ENCODE measurements around the gene TOM1.

TOM1 gene

DNA sequence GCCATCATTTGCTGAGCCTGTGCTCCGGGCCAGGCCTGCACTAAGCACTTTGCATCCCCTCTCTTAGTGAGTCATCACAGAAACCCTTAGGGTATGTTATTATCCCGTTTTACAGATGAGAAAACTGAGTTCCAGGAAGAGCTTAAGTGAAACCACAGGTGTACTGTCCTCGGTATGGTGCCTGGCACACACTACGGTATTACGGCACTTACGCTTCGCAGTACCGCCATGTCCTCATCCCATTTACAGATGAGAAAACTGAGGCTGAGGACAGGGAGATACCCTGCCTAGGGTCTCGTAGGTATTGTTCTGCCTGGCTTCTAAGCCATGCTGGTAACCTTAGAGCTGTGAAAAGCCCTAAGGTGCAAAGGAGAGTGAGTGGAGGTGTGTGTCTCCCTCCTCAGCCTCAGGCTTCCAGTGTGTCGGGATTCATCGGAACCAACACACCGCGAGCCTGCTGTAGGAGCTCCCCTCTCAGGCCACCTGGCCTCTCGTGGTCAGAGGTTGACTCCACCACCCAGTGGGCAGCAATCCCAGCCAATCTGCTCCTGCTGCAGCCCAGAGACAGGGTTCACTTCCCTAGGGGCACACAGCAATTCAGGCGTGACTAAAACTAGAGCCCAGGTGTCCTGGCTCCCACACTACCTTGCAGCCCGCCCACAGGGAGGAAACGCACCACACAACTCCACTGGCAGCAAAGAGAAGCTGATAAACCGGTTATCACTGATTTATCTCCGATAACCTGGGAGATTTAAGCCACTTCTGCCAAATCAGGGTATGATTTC lies 41.6 kb downstream of the TOM1 start:
- DNase-seq: no peak
- Histone ChIP-seq H3K36me3 (replicated peaks) (peaks cover 30% of the 10 kb centered on the region), H3K4me3 (ENCODE audit: low read depth, low read length) (no peak overlapping the region), H3K27me3 (replicated peaks) (no peaks in the 10 kb centered on the region), H3K27ac (no peak overlapping the region)
- TF ChIP-seq, protein P1, sequence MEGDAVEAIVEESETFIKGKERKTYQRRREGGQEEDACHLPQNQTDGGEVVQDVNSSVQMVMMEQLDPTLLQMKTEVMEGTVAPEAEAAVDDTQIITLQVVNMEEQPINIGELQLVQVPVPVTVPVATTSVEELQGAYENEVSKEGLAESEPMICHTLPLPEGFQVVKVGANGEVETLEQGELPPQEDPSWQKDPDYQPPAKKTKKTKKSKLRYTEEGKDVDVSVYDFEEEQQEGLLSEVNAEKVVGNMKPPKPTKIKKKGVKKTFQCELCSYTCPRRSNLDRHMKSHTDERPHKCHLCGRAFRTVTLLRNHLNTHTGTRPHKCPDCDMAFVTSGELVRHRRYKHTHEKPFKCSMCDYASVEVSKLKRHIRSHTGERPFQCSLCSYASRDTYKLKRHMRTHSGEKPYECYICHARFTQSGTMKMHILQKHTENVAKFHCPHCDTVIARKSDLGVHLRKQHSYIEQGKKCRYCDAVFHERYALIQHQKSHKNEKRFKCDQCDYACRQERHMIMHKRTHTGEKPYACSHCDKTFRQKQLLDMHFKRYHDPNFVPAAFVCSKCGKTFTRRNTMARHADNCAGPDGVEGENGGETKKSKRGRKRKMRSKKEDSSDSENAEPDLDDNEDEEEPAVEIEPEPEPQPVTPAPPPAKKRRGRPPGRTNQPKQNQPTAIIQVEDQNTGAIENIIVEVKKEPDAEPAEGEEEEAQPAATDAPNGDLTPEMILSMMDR (IDR thresholded peaks at IDR 0.05; ENCODE audit: low read depth, low read length, missing control alignments): no peak
- in situ Hi-C loops (cut with HindIII; ENCODE audit: low pct_ligation_motif_present, low sequenced_read_pairs): no loop called here

DNA sequence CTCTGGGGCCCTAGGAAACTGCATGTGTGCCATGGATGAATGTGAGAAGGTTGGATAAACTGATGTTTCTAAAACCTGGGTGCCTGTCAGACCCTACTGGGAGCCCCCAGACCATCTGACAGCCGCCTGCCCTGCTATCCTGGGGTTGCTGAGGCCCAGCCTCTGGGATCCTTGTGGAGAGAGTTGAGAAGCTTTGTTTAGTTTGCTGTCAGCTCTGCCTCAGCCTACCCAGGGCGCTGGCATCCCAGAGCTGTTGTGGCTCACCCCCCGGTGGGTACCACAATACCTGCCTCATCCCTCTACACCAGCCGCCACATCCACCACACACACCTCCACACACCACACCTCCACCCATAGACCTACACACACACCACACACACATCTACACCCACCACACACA lies 42.7 kb downstream of the TOM1 start:
- Histone ChIP-seq H3K27ac (no peak overlapping the region), H3K4me3 (ENCODE audit: low read depth, low read length) (no peak overlapping the region), H3K27me3 (replicated peaks) (no peaks in the 10 kb centered on the region), H3K36me3 (replicated peaks) (peaks cover 26% of the 10 kb centered on the region)
- TF ChIP-seq, protein P1 (IDR thresholded peaks at IDR 0.05; ENCODE audit: low read depth, low read length, missing control alignments): no peak
- in situ Hi-C loops (cut with HindIII; ENCODE audit: low pct_ligation_motif_present, low sequenced_read_pairs): no loop called here
- DNase-seq: no peak

DNA sequence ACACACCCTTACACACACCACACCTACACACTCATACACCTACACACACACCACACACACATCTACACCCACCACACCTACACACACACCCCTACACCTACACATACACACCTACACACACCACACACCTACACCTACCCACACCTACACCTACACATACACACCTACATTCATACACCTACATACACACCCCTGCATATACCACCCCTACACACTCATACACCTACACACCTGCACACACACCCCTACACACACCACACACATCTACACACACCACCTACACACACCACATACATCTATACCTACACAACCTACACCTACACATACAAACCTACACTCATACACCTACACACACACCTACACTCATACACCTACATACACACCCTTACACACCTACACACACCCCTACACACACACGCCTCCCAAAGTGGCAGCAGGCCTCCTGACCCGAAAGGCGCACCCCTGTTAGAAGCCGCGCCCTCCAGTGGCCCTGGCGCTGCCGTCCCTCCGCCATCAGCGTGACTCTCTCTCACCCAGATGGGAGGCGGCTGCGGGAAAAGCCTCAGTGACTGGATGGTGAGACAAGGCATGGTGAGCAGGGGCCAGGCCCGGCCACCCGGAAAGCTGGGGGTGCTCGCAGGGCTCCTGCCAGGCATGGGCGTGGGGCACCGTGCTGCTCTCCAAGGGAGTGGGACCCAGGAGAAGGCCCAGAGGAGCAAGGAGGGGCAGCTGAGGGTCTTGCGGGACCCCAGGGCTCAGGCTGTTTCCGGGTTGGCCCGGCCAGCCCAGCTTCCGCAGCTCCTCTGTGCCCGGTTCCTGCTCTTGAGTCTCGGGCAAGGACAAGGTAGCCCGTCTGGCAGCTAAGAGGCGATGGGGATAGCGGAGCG lies 44.2 kb downstream of the TOM1 start:
- no peak for DNase-seq
- in situ Hi-C loops (cut with HindIII; ENCODE audit: low pct_ligation_motif_present, low sequenced_read_pairs): no loop called here
- TF ChIP-seq, protein P1 (IDR thresholded peaks at IDR 0.05; ENCODE audit: low read depth, low read length, missing control alignments): no peak
- H3K36me3 ChIP-seq (replicated peaks): peaks cover 13% of the 10 kb centered on the region
- H3K4me3 ChIP-seq (ENCODE audit: low read depth, low read length): no peak overlapping the region
- no peak overlapping the region for H3K27ac ChIP-seq
- H3K27me3 ChIP-seq (replicated peaks): no peaks in the 10 kb centered on the region

DNA sequence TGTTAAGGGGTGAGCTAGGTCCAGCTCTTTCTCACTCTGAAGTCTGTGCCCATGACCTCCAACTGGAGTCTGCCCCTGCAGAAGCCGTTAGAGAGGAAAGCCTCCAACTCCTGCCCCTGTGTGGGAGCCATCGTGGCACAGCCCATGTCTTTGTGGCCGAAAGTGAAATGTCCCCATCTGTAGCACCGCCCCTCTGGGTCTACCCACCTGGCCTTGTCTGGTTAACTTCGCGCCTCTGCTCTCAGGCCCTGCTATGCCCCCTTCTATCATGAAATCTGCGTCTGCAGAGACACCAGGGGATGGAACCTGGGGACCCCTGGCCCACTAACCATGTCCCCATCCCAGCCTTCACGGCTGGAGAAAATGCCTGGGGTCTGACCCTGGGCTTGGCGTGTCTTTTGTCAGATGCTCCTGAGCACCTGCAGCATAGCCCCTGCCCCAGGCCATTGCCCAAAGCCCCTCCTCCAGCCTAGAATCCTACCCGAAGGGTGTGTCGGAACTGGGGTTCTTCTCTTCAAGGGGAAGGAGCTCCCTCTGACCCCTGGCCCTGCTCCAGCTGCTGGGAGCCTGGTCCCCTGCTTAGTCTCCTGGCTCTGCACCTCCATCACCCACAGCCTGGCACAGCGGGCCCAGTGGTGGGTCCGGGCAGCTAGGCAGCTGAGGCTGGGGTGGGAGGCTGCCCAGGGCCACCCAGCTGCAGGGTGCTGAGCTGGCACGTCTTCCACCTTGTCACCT lies 45.4 kb downstream of the TOM1 start:
- H3K27ac ChIP-seq: no peak overlapping the region
- no peak overlapping the region for H3K4me3 ChIP-seq (ENCODE audit: low read depth, low read length)
- H3K27me3 ChIP-seq (replicated peaks): no peaks in the 10 kb centered on the region
- peaks cover 13% of the 10 kb centered on the region for H3K36me3 ChIP-seq (replicated peaks)
- TF ChIP-seq, protein P1 (IDR thresholded peaks at IDR 0.05; ENCODE audit: low read depth, low read length, missing control alignments): no peak
- in situ Hi-C loops (cut with HindIII; ENCODE audit: low pct_ligation_motif_present, low sequenced_read_pairs): no loop called here
- no peak for DNase-seq

DNA sequence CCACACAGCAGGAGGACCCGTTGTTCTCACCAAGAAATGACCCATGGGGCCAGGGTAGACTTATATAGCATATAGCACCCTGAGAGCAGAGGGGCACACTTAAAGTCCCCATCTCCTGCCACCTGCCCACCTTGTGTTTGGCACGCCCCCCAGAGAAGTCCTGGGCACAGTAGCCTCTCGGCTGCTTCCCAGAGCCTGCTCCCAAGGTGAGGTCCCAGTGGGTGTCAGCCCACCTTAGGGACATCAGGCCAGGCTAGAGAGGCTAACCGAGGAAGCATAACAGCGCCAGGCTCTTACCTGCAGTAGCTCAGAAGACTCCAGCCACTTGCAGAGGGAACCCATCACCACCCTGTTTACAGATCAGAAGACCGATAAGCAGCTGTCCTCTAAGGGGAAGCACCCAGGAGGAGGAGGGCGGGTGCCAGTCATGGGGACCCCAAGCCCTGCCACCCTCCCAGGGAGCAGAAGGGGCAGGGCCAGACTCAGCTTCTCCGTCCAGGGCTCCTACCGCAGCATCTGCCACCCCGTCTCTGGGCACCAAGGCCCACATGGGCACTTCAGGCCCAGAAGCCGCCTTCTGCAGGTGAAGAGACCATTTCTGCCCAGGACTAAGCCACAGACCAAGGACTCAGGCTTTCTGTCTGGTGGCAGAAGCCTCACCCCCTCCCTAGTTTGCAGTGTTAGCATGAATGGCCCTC lies 46.3 kb downstream of the TOM1 start:
- Histone ChIP-seq H3K27me3 (replicated peaks) (no peaks in the 10 kb centered on the region), H3K4me3 (ENCODE audit: low read depth, low read length) (no peak overlapping the region), H3K36me3 (replicated peaks) (peaks cover 10% of the 10 kb centered on the region), H3K27ac (no peak overlapping the region)
- in situ Hi-C loops (cut with HindIII; ENCODE audit: low pct_ligation_motif_present, low sequenced_read_pairs): no loop called here
- TF ChIP-seq, protein P1 (IDR thresholded peaks at IDR 0.05; ENCODE audit: low read depth, low read length, missing control alignments): no peak
- no peak for DNase-seq

Data from brain microvascular endothelial cell (primary cell).